Posterior cingulate gyrus (tissue), 11 donors: ENCODE data around the gene SNCAIP.
A peak's percentile ranks its signal among the peaks of the same experiment; 100 is the strongest.

ENCODE experiments used
- DNase-seq, 10 donors: peaks; one replicate each; pipeline versions ENCODE4 v3.0.0 to v3.0.0-alpha.2; 2020 to 2021; ENCODE audit warnings: mixed read lengths in 3 of 10
- intact Hi-C: fragments of 100-400 bp; cut with DNase I; formaldehyde crosslinking; loops from one replicate; pipeline ENCODE4 v1.15.1; 2023

The SNCAIP gene

DNA sequence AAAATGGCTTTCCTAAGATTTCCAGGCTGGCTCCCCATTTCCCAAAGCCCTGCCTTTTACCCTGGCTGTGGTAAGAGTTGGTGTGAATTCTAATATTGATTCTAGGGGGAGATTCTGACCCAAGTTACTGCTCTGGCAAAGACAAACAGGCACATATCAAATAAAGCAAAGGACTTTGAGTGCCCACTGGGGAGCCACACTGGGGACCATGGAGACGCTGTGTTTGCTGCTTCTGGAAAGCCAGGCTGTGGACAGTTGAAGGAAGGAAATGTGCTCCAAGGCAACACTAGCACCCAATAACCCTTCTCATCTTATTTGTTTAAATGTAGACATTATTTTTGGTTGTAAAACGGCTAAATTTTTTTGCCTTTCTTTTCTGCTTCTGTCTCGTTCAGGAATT lies 78.7 kb downstream of the SNCAIP start:
- intact Hi-C loops: no loop called here
- no peak for DNase-seq

DNA sequence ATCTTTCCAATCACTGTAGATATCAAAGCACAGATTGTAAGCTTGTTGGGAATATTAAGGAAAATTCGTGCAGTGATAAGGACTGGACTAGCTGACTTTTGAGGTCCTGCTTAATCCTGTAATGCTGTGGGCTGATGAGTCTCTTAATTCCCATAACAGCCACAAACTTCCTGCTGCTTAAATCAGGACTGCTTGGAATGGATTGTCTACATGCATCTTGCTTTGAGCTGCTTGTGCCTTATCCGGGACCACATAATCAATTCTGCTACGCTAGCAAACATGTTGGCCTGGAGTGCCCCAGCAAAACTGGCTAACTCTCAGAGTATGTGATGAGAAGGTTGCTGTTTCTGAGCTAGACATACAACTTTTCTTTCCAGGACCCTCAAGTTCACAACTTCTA lies 79.6 kb downstream of the SNCAIP start:
- intact Hi-C loops: no loop called here
- no peak for DNase-seq

DNA sequence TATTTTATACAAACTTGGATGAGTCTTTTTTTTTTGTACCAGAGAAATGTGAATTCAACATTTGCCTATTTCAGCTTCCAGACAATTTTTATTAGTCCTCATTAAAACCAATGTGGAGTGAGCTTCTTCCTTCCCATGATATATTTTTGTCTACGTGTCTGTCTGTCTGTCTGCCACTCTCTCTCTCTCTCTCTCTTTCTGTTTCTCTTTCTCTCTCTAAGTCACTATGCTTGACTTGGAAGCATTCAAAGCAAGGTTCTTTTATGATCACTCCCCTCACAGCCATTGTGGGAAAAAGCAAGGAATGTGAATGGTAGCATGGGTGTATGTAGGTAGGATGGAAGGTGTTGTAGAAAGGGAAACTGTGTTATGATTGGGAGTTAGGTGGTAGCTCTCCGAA lies 80.2 kb downstream of the SNCAIP start:
- DNase-seq: no peak
- intact Hi-C loops: no loop called here

DNA sequence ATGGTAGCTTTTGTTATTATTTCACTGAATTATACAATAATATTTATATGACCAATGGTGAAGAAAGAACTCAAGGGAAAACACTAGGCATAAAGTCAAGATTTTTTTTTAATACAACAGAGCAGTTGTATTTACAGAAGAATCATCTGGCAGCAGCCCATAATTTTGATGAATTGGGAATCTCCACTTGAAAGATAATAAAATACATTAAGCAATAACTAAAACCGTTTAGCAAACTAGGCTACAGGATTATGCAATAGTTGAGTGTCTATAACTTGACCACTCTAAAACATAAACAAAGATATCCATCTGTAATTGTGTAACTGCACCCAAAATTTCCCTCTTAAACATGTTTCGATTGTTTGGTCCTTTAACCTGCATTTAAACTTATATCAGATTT lies 80.8 kb downstream of the SNCAIP start:
- intact Hi-C loops: no loop called here
- no peak for DNase-seq

DNA sequence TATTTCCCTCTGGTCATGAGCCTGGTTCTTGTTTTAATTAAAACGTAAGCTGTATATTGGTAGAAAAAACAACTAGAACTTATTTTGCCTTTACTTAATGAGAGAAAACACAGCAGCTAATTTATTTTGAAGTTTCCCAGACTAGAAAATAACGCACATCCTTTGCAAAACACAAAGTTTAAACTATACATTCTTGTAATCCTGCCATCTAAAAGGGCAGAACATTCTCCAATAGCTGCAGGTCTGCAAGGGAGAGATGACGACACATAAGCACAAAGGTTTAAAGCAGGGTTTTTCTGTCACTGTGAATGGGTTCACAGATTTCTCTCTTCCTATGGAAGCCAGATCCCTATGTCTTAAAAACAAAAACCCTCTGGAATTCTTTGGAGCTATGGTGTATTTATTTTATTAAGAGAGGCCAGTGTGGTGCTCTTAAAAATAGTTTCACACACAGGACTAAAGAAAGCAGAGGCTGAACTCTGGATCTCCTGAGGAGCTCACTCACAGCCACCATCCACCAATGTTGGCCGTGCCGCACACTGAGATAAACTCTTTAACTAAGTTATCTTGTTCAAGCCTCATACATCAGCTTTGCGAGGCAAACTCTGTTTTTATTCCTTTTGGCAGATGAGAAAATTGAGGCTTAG lies 82.4 kb downstream of the SNCAIP start:
- intact Hi-C loops: no loop called here
- no peak for DNase-seq

DNA sequence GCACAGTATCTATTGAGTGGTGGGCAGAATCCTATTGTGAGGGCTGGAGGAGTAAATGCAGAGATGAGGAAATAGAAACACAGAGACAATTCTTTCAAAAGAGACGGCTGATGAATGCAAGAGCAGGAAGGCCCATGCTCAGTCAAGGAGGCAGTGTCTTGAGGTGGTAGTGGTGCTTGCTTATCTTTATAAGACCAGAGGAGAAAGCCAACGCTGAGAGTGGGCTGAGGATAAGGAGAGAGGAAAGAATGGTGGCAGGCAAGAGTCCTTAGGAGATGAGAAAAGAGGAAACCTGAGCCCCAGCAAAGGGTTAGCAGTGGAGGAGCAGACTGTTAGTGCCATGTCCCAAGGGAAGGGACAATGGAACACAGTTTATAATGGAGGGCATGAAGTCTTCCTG lies 86.0 kb downstream of the SNCAIP start:
- DNase-seq: no peak
- intact Hi-C loops: no loop called here

DNA sequence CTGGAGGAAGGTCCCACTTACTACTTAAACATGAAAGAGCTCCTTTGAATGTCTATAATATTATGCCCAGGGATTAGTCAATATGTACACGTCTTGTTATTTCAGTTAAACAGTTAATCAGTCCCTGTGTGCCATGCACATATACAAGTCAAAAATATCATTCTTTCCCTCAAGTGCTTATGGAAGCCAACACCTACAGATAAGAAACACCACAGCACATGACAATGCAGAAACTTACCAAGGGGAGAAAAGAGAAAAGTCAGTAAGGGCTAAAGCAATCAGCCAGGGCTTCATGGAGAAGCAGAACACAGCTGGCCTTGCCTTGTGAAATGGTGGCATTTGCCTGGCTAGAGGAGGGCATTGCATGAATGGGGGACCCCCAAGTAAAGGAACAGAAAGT lies 88.3 kb downstream of the SNCAIP start:
- intact Hi-C loops: no loop called here
- no peak for DNase-seq

DNA sequence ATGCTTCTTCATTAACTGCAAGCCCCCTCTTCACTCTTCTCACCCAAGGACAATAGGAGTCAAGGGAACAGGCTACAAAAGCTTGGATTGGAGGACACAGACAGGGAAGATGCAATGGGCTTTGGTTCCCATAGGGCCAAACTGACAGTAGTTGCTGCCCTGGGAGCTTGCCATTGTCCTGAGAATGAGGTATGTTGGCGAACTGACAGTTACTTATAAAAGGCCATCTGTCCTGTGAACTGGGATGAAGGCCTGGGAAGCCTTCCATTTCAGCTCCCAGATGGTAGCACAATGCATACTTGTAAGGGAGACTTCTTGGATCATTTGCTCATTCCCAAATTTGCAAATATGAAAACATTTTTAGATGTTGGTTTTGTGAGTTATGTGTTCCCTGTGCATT lies 88.9 kb downstream of the SNCAIP start:
- intact Hi-C loops: no loop called here
- peak in 1 of 10 donors; percentile 16 for DNase-seq

DNA sequence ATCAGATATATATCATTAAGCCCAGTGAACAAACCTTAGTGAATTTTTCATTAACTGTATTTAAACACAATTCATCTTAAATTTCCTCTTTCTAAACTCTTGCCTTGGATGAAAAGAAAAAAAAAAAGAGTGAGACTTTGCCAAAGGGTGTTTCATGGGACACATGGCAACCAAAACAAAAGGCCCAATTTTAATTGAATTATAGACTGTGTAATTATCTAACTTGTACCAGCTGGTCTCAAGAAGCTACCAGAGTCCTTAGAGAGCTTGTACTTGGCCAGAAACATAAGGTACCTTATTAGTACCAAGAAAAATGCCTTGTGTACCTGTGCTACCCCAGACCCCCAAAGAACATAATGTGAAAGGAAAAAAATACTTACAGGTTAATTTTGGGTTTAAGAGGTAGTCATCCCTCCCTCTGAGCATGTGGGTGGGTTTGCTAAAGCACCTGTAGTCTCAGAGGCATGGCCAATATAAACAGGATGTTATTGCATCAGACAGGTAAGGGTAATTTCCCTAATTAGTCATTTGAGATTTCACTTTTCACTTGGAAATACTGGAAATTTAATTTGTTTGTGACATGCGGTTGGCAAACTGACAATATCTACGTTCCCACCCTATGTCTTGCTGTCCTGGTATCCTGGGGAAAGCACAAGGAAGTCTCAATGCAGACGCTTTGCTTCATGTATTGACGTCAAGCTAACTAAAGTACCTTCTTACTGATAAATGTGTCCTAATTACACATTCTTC lies 90.1 kb downstream of the SNCAIP start:
- intact Hi-C loops: no loop called here
- no peak for DNase-seq

DNA sequence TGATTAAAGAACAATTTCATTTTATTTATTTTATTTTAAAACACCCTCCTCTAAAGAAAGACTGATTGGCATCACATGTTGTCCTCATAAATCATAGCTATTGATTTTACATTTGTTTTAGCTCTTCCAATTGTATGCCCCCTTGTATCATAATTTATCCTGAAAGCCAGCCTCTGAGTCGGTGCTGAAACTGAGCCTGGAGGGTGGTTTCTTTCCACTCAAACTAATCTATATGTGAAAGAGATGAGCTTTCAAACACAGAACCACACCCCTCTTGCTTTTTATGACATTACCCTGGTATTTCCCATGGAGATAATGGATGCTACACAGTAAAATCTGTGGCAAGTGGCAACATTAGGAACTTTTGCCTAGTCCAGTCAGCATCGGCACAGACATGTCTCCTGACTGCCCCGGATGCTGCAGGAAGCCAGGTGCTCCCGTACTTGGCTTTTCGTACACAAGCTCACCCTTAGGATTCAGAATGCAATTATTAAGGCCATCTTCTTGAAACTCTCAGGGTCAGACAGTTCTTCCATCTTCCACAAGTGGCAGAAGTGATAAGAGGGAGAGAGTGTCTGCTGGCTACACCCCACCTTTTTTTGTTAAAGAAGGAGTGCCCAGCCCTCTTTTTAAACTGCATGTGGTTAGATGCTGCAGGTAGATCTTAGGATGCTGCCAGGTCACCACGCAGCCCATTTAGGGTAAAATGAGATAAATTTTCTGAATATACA lies 91.1 kb downstream of the SNCAIP start:
- no peak for DNase-seq
- intact Hi-C loops: no loop called here

DNA sequence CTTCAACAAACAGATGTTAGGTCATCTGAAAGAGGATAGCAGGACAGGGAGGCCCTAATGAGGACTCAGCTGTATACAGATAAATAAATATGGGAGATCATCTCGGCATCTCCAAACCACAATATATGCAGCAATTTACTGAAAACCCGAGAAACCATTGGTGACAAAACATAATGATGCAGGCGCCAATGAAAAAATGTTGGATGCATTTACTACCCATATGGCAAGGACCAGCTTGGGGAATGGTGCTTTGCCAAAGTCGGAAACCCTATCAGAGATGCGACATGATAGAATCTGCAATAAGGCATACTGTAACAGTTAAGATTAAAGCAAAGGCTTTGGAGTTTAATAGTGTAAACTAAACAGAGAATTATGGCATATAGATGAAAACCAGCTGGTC lies 92.0 kb downstream of the SNCAIP start:
- intact Hi-C loops: no loop called here
- DNase-seq: no peak

DNA sequence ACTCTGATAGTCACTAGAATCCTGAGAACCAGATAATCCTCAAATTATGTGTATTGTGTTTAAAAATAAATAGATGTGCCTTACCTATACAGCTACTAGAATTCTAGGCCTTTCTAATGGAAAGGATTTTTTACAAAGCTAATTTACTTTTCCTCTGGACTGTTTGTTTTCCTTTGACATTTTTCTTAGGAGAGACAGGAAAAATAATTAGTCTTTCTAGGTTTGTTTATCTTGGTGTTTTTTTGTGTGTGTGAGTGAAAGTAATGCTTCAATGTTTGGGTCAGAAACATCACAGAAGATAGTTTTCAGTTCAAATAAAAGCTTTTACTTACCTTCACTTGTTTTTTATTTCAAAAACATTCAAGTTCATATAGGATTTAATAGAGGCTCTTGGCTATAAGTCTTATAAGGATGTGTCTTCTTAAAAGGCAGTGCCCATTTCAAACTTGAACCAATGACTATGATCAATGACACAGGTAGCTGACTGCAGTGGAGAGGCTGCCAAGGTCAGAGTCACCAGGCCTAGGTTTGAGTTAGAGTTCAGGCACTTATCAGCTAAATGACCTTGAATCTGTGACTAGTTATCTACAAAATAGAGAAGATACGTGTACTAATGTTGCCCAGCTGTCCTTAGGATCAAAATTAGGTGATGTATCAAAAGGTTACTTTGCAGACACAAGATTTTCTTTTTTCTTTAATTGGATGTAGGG lies 92.8 kb downstream of the SNCAIP start:
- no peak for DNase-seq
- intact Hi-C loops: no loop called here

DNA sequence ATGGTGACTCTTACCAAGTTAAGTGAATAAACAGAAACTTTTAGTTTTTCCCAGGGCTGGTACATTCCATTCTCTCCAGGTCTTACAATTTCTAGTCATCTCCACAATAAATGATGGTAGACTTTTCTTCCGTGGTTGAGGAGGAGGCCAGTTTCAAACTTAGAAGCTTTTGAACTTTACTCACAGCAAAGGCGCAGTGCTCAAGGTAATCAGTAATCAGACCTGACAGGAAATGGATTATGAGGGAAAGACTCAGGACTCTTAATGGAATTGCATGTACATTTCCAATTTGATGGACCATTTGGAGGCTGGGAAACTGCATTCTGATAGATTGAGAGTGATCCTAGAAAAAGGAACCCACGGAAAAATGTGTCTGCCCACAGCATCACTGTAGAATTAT lies 93.7 kb downstream of the SNCAIP start:
- no peak for DNase-seq
- intact Hi-C loops: no loop called here

DNA sequence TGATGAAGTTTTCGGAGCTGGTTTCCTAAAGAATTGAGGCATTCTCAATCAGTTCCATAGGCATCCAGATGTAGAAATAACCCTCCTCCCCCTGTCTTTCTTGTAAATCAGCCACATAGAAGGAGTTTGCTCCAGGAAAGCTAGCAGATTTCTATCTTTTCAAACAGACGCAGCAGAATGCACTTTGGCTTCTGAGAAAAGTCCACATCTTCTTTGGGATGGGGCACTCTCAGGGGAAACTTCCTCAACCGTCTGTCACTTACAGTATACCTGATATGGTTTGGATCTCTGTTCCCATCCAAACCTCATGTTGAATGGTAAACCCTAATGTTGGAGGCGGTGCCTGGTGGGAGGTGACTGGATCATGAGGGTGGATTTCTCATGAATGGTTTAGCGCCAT lies 94.1 kb downstream of the SNCAIP start:
- no peak for DNase-seq
- intact Hi-C loops: no loop called here

DNA sequence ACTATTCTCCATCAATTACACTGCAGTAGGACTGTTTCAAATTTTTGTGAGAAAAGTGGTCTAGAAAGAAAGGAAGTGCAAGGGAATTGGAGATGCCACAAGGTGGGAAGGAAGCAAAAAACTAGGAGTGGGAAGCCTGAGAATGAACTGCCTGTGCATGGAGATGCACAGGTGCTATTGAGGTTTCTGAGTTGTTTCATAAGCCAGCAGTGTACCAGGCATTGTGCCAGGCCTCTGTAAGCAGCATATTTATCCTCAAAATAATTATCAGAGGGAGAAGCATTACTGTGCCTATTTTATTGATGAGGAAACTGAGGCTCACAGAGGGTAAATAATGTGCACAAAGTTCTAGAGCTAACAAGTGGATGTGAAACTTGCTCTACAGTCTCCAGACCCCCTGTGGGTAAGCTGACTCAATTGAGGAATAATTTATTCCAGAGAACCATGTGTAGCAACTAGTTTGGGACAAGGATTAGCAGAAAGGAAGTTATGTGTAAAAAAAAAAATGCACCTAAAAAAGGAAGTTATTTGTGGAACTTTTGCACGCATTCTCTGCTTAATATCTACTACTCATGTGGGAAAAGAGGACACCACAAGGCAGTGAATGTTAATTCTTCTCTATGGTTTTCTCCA lies 96.7 kb downstream of the SNCAIP start:
- intact Hi-C loops: no loop called here
- DNase-seq: no peak

DNA sequence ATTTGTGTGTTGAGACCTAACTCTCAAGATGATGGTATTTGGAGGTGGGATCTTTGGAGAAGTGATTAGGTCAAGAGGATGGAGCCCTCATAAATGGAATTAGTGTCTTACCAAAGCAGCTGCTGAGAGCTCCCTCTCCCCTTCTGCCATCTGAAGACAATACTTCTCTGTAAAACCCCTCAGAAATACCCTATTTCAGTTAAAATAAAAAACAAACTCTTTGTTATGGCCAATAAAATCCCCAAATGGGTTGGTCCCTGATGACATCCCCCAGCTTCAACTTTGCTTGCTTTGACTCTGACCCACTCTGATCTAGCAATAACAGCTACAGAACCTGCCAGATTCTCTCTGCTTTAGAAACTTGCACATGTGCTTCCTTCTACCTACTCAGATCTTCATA lies 100.9 kb downstream of the SNCAIP start:
- intact Hi-C loops: loop anchor here (10.0 kb wide), 1 partner anchor 118 kb away; no protein-coding TSS in a partner anchor
- DNase-seq: no peak

DNA sequence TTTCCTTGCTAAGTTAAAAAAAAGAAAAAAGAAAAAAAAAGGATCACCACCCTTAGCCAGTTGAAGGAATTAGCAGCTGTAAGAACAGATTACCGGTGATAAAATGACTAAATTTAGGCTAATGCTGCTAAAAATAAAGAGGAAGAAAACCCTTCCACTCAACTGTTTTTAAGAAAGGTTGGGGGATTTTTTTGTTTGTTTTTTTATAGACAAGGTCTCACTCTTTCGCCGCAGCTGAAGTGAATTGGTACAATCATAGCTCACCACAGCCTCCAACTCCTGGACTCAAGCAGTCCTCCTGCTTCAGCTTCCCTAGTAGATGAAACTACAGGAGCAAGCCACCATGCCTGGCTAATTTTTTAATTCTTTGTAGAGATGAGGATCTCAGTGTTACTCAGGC lies 101.7 kb downstream of the SNCAIP start:
- intact Hi-C loops: loop anchor here (10.0 kb wide), 1 partner anchor 119 kb away; no protein-coding TSS in a partner anchor
- no peak for DNase-seq

DNA sequence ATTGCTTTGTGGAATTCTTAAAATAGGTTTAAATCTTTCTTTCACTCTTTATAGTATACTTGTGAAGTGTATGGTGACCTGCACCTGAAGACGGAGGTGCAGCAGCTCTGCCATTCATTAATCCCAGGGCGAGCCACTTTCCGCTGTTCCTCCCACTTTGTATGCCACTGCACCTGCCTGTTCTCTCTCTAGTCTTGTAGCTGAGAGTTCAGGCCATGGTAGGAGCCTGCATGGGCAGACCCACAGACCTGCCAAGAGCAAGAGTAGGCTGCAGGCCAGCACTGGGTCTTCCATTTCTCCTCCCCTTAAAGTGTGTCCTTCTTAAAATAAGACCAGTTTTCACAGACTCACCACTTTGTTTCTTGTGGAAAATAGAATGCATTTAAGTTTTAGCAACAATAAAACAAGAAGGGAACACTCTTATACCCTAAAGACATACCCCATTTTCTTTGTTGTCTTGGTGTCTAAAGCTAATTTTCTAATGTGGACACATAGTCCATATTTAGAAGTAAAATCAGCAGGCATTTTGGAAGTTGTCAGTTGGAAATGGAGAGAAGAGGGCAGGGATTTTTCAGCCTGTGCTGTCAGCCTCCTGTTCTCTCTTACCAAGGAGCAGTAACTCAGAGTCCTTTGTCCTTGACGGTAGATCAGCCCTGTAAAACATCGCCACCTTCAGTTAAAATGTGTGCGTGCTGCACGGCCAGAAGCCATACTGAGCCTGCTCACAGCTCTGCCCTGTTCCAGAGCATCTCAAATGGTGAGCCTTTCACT lies 103.2 kb downstream of the SNCAIP start:
- DNase-seq: peak in 9 of 10 donors; percentile 23 to 92 (median 60)
- intact Hi-C loops: loop anchor here (1.0 to 10.0 kb wide), 2 partner anchors 120 to 220 kb away; no protein-coding TSS in a partner anchor

DNA sequence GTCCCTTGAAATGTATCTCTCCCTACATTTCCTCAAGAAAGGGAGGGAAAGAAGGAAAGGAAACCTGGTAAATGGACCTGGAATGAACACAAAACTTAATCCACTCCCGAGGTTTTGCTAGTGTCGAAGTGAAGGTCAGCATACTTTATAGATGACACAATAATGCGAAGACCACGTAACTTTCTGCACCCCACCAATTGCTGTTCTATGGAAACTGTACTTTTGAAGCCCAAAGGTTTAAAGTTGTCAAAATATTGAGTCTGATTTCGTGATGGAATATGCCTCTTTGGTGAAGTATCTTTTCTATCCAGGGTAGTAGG lies 103.7 kb downstream of the SNCAIP start:
- intact Hi-C loops: loop anchor here (1.0 to 10.0 kb wide), 2 partner anchors 121 to 220 kb away; no protein-coding TSS in a partner anchor

More for the DNA sequence above, 103.7 kb downstream of the SNCAIP start:
- DNase-seq: no peak
